H9 (cell line): Measurements from ENCODE around the gene ATXN7. TPM values are rescaled to one million over a fixed set of nuclear protein-coding genes. Genes with fewer than 3 reads are reported as not detected.
A peak's percentile ranks its signal among the peaks of the same experiment; 100 is the strongest.

Experiments
- DNase-seq: peaks from one replicate; pipeline ENCODE4 v3.0.0-alpha.2; 2017
- H2AFZ ChIP-seq: one replicate; pipeline ENCODE4 v1.6.1; 2013; ENCODE audit warnings: mild to moderate bottlenecking, low read length, control low read depth, moderate library complexity
- H2AK5ac ChIP-seq: 2 replicates; pipeline ENCODE4 v1.6.1; 2013; ENCODE audit warnings: low read length, control low read depth, mixed read lengths; ENCODE audit not compliant: insufficient read length
- H2BK120ac ChIP-seq: one replicate; pipeline ENCODE4 v1.6.1; 2013; ENCODE audit warnings: low read depth, mild to moderate bottlenecking, low read length, control low read depth, inconsistent platforms; ENCODE audit not compliant: poor library complexity, severe bottlenecking
- H2BK12ac ChIP-seq: 2 replicates; pipeline ENCODE4 v1.6.1; 2013; ENCODE audit warnings: low read length, control low read depth, mixed read lengths, low read depth; ENCODE audit not compliant: insufficient read length
- H2BK15ac ChIP-seq: 2 replicates; pipeline ENCODE4 v1.6.1; 2013; ENCODE audit warnings: low read depth, low read length, control low read depth
- H2BK20ac ChIP-seq: one replicate; pipeline ENCODE4 v1.6.1; 2013; ENCODE audit warnings: low read depth, mild to moderate bottlenecking, low read length, control low read depth, inconsistent platforms; ENCODE audit not compliant: poor library complexity, severe bottlenecking
- H2BK5ac ChIP-seq: 2 replicates; pipeline ENCODE4 v1.6.1; 2013; ENCODE audit warnings: low read length, control low read depth, mixed read lengths; ENCODE audit not compliant: insufficient read length
- H3K14ac ChIP-seq: 2 replicates; pipeline ENCODE4 v1.6.1; 2013; ENCODE audit warnings: low read length, control low read depth; ENCODE audit not compliant: insufficient read depth
- H3K18ac ChIP-seq: 2 replicates; pipeline ENCODE4 v1.6.1; 2013; ENCODE audit warnings: low read depth, mild to moderate bottlenecking, mixed read lengths, low read length, control low read depth; ENCODE audit not compliant: insufficient read length
- H3K23ac ChIP-seq: 2 replicates; pipeline ENCODE4 v1.6.1; 2013; ENCODE audit warnings: low read length, control low read depth, mixed read lengths, low read depth; ENCODE audit not compliant: insufficient read length
- H3K23me2 ChIP-seq: 2 replicates; pipeline ENCODE4 v1.6.1; 2013; ENCODE audit warnings: low read depth, mild to moderate bottlenecking, mixed read lengths, low read length, control low read depth; ENCODE audit not compliant: insufficient read length, poor library complexity, severe bottlenecking
- H3K27ac ChIP-seq: 2 replicates; pipeline ENCODE4 v1.5.1; 2013; ENCODE audit warnings: low read length, control low read depth, mixed read lengths, low read depth; ENCODE audit not compliant: insufficient read length
- H3K27me3 ChIP-seq: 2 replicates; pipeline ENCODE4 v1.6.1; 2013; ENCODE audit warnings: low read length, control low read depth, inconsistent platforms; ENCODE audit not compliant: insufficient read depth
- H3K4ac ChIP-seq: 2 replicates; pipeline ENCODE4 v1.6.1; 2013; ENCODE audit warnings: low read depth, mild to moderate bottlenecking, control low read depth, inconsistent platforms, low read length, moderate library complexity
- H3K4me1 ChIP-seq: 2 replicates; pipeline ENCODE4 v1.6.1; 2013; ENCODE audit warnings: low read length, control low read depth, inconsistent platforms; ENCODE audit not compliant: insufficient read depth
- H3K4me2 ChIP-seq: 2 replicates; pipeline ENCODE4 v1.6.1; 2013; ENCODE audit warnings: low read length, control low read depth, mixed read lengths; ENCODE audit not compliant: insufficient read length, insufficient read depth
- H3K56ac ChIP-seq: 2 replicates; pipeline ENCODE4 v1.6.1; 2013; ENCODE audit warnings: low read depth, mild to moderate bottlenecking, mixed read lengths, low read length, control low read depth; ENCODE audit not compliant: insufficient read length
- H3K79me1 ChIP-seq: 2 replicates; pipeline ENCODE4 v1.6.1; 2013; ENCODE audit warnings: low read depth, mild to moderate bottlenecking, moderate library complexity, low read length, control low read depth, inconsistent platforms; ENCODE audit not compliant: insufficient read depth, poor library complexity, severe bottlenecking
- H3K79me2 ChIP-seq: 2 replicates; pipeline ENCODE4 v1.6.1; 2013; ENCODE audit warnings: low read length, control low read depth, inconsistent platforms; ENCODE audit not compliant: insufficient read depth
- H3K9ac ChIP-seq: 2 replicates; pipeline ENCODE4 v1.6.1; 2013; ENCODE audit warnings: low read length, control low read depth, mixed read lengths; ENCODE audit not compliant: insufficient read length; ENCODE audit errors: extremely low read depth
- H3K9me3 ChIP-seq: one replicate; pipeline ENCODE4 v1.6.1; 2013; ENCODE audit warnings: low read depth, low read length, inconsistent platforms; ENCODE audit not compliant: control insufficient read depth
- H3T11ph ChIP-seq: one replicate; pipeline ENCODE4 v1.6.1; 2013; ENCODE audit warnings: mild to moderate bottlenecking, low read length, control low read depth, inconsistent platforms
- H4K20me1 ChIP-seq: one replicate; pipeline ENCODE4 v1.6.1; 2013; ENCODE audit not compliant: control insufficient read depth, insufficient read length, insufficient read depth
- H4K5ac ChIP-seq: 2 replicates; pipeline ENCODE4 v1.6.1; 2013; ENCODE audit warnings: low read depth, mild to moderate bottlenecking, mixed read lengths, low read length, control low read depth; ENCODE audit not compliant: insufficient read length
- H4K8ac ChIP-seq: replicated peaks from 2 replicates; pipeline ENCODE4 v1.6.1; 2013; ENCODE audit warnings: low read length, control low read depth, mixed read lengths, low read depth; ENCODE audit not compliant: insufficient read length
- H4K91ac ChIP-seq: 2 replicates; pipeline ENCODE4 v1.6.1; 2013; ENCODE audit warnings: low read depth, mild to moderate bottlenecking, moderate library complexity, mixed read lengths, low read length, control low read depth; ENCODE audit not compliant: insufficient read length
- H3K27ac Mint-ChIP-seq, 3 experiments: 2 replicates in 2 of 3; 3 replicates in 1 of 3; pipeline ENCODE4 v1.8.0; 2020 to 2021; ENCODE audit warnings: mixed read lengths in 3 of 3, mild to moderate bottlenecking in 1 of 3, moderate library complexity in 1 of 3
- H3K27me3 Mint-ChIP-seq: 2 replicates; pipeline ENCODE4 v1.8.0; 2021; ENCODE audit warnings: low read depth, mild to moderate bottlenecking, moderate library complexity, mixed read lengths
- H3K36me3 Mint-ChIP-seq, 3 experiments: 2 replicates in 2 of 3; 3 replicates in 1 of 3; pipeline ENCODE4 v1.8.0; 2020 to 2021; ENCODE audit warnings: low read depth in 3 of 3, mixed read lengths in 3 of 3; ENCODE audit not compliant: insufficient read depth in 1 of 3
- H3K4me1 Mint-ChIP-seq, 2 experiments: 2 replicates each; pipeline ENCODE4 v1.8.0; 2020; ENCODE audit warnings: mixed read lengths in 2 of 2
- H3K4me3 Mint-ChIP-seq, 2 experiments: 2 replicates in 1 of 2; 3 replicates in 1 of 2; pipeline ENCODE4 v1.8.0; 2020 to 2021; ENCODE audit warnings: mild to moderate bottlenecking in 2 of 2, mixed read lengths in 2 of 2, moderate library complexity in 1 of 2
- H3K9me3 Mint-ChIP-seq, 2 experiments: 2 replicates in 1 of 2; 3 replicates in 1 of 2; pipeline ENCODE4 v1.8.0; 2020; ENCODE audit warnings: mild to moderate bottlenecking in 2 of 2, mixed read lengths in 2 of 2, moderate library complexity in 1 of 2
- WGBS: extraction: QIAGEN DNeasy Blood & Tissue Kit; methylation state at CpG from one replicate; pipeline ENCODE4 v1.1.7; 2013; ENCODE audit warnings: missing lambda C conversion rate, low lambda C conversion rate, mixed read lengths; ENCODE audit not compliant: insufficient read length; ENCODE audit errors: extremely low coverage; 5-methylcytosine and 5-hydroxymethylcytosine counted together
- total RNA-seq: library from RNA; stranded (reverse); gene quantifications from 2 replicates; pipeline ENCODE4 v1.2.1, GENCODE V29; 2021
- TF ChIP-seq, protein P1 (sequence below): fragments of 200-600 bp; sonication (generic); conservative IDR thresholded peaks from 3 replicates; pipeline ENCODE4 v1.8.0; 2021; ENCODE audit warnings: antibody characterized with exemption, mild to moderate bottlenecking

The ATXN7 gene
- total RNA-seq, 1 experiment from 2014 or later = 21.5 TPM

DNA sequence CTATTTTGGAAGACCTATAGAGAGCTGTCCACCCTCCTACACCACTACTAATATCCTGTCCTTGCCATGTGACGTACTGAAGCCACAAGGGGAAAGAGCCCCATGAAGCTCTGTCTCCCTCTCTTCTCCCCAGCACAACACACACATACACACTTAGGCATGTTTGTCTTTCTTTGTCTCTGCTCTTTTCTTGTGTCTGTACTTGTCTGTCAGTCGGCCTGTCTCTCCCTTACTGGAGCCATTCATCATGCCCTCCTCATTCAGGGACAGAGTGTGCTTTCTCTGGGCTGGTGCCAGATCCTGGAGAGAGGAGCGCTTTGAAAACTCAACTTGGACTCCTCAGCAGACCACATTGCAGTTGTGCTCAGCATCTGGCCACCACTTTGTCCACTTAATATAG, 112.1 kb downstream of the ATXN7 start:
- H3K4ac ChIP-seq = no peak overlapping the region
- H3K4me3 Mint-ChIP-seq = no peak overlapping the region
- H3K18ac ChIP-seq = no peak overlapping the region
- no peak for DNase-seq
- no peaks in the 10 kb centered on the region for H4K20me1 ChIP-seq
- peak overlapping the region; percentile 70 for H2BK12ac ChIP-seq
- H3K9me3 ChIP-seq = no peaks in the 10 kb centered on the region
- H4K5ac ChIP-seq = no peak overlapping the region
- H3K9ac ChIP-seq = no peak overlapping the region
- H2AK5ac ChIP-seq = no peak overlapping the region
- H3K23me2 ChIP-seq = no peaks in the 10 kb centered on the region
- H3K79me1 ChIP-seq = peaks cover 2% of the 10 kb centered on the region
- no peak overlapping the region for H3K56ac ChIP-seq
- H3K4me1 Mint-ChIP-seq = peaks cover 22 to 33% of the 10 kb centered on the region in 2 experiments
- no peak overlapping the region for H3K27ac ChIP-seq
- no peak overlapping the region for H2BK5ac ChIP-seq
- no CpG with 5 or more reads among the region's 3 CpGs for WGBS
- H3K79me2 ChIP-seq = no peaks in the 10 kb centered on the region
- no peak overlapping the region for H4K91ac ChIP-seq
- H3K27me3 ChIP-seq = no peaks in the 10 kb centered on the region
- no peak overlapping the region for H4K8ac ChIP-seq
- no peak overlapping the region for H2AFZ ChIP-seq
- TF ChIP-seq, protein P1, sequence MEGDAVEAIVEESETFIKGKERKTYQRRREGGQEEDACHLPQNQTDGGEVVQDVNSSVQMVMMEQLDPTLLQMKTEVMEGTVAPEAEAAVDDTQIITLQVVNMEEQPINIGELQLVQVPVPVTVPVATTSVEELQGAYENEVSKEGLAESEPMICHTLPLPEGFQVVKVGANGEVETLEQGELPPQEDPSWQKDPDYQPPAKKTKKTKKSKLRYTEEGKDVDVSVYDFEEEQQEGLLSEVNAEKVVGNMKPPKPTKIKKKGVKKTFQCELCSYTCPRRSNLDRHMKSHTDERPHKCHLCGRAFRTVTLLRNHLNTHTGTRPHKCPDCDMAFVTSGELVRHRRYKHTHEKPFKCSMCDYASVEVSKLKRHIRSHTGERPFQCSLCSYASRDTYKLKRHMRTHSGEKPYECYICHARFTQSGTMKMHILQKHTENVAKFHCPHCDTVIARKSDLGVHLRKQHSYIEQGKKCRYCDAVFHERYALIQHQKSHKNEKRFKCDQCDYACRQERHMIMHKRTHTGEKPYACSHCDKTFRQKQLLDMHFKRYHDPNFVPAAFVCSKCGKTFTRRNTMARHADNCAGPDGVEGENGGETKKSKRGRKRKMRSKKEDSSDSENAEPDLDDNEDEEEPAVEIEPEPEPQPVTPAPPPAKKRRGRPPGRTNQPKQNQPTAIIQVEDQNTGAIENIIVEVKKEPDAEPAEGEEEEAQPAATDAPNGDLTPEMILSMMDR = no peak
- peaks cover 5% of the 10 kb centered on the region; the same call in 1 of the 2 replicates for H3K4me1 ChIP-seq
- no peaks in the 10 kb centered on the region for H3K27me3 Mint-ChIP-seq
- peak overlapping the region in 1 of 3 experiments; percentile 2; a peak in 2 of 7 replicates for H3K27ac Mint-ChIP-seq
- no peak overlapping the region for H3K23ac ChIP-seq
- H3T11ph ChIP-seq = no peak overlapping the region
- H3K4me2 ChIP-seq = no peak overlapping the region
- H3K36me3 Mint-ChIP-seq = peaks cover 0 to 9% (median 0%) of the 10 kb centered on the region in 3 experiments; a peak in 3 of 7 replicates
- no peak overlapping the region for H2BK120ac ChIP-seq
- no peaks in the 10 kb centered on the region for H3K9me3 Mint-ChIP-seq
- H2BK15ac ChIP-seq = no peak overlapping the region
- H3K14ac ChIP-seq = no peak overlapping the region
- H2BK20ac ChIP-seq = no peak overlapping the region
